ENCODE measurements around the gene CDKN2A.

CDKN2A gene

DNA sequence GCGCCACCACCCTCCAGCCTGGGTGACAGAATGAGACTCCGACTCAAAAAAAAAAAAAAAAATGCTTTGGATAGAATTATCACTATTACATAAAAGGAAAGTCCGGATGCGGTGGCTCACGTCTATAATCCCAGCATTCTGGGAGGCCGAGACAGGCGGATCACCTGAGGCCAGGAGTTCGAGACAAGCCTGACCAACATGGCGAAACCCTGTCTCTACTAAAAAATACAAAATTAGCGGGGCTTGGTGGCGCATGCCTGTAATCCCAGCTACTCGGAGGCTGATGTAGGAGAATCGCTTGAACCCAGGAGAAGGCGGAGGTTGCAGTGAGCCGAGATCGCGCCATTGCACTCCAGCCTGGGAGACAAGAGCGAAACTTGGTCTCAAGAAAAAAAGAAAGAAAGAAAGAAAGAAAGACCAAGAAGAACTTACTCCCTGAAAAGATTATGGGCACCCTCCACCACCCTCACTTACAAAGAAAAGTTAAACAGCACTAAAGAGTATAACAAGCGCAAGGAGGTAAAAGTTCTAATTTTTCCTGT lies 17.8 kb downstream of the CDKN2A start:
- Histone ChIP-seq H3K9me2 (replicated peaks; ENCODE audit: insufficient read depth, low read length) (no peaks in the 10 kb centered on the region), H3K36me3 (ENCODE audit: low read length) (no peaks in the 10 kb centered on the region), H3K79me2 (ENCODE audit: insufficient read depth, low read length) (peaks cover 61% of the 10 kb centered on the region), H4K20me1 (ENCODE audit: low read depth, low read length) (peaks cover 3% of the 10 kb centered on the region; the same call in 1 of the 2 replicates), H3K27me3 (ENCODE audit: low read length) (no peaks in the 10 kb centered on the region), H3K27ac (ENCODE audit: low read depth, low read length) (no peak overlapping the region), H3K9ac (ENCODE audit: low read length) (no peak overlapping the region), H2AFZ (ENCODE audit: low read depth, low read length, severe bottlenecking) (no peak overlapping the region), H3F3A (ENCODE audit: insufficient read depth) (no peaks in the 10 kb centered on the region), H3K9me3 (ENCODE audit: insufficient read depth, low read length) (no peaks in the 10 kb centered on the region), H3K4me2 (ENCODE audit: low read depth, low read length, poor library complexity, severe bottlenecking) (no peak overlapping the region), H3K4me3 (ENCODE audit: insufficient read depth, low read length, poor library complexity, severe bottlenecking) (no peak overlapping the region)
- TF ChIP-seq, protein P1, sequence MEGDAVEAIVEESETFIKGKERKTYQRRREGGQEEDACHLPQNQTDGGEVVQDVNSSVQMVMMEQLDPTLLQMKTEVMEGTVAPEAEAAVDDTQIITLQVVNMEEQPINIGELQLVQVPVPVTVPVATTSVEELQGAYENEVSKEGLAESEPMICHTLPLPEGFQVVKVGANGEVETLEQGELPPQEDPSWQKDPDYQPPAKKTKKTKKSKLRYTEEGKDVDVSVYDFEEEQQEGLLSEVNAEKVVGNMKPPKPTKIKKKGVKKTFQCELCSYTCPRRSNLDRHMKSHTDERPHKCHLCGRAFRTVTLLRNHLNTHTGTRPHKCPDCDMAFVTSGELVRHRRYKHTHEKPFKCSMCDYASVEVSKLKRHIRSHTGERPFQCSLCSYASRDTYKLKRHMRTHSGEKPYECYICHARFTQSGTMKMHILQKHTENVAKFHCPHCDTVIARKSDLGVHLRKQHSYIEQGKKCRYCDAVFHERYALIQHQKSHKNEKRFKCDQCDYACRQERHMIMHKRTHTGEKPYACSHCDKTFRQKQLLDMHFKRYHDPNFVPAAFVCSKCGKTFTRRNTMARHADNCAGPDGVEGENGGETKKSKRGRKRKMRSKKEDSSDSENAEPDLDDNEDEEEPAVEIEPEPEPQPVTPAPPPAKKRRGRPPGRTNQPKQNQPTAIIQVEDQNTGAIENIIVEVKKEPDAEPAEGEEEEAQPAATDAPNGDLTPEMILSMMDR (IDR thresholded peaks at IDR 0.05; ENCODE audit: insufficient read depth, low read length, poor library complexity, severe bottlenecking), result no peak
- TF ChIP-seq EZH2phosphoT487 (conservative IDR thresholded peaks at IDR 0.05; ENCODE audit: low read length), result no peak

DNA sequence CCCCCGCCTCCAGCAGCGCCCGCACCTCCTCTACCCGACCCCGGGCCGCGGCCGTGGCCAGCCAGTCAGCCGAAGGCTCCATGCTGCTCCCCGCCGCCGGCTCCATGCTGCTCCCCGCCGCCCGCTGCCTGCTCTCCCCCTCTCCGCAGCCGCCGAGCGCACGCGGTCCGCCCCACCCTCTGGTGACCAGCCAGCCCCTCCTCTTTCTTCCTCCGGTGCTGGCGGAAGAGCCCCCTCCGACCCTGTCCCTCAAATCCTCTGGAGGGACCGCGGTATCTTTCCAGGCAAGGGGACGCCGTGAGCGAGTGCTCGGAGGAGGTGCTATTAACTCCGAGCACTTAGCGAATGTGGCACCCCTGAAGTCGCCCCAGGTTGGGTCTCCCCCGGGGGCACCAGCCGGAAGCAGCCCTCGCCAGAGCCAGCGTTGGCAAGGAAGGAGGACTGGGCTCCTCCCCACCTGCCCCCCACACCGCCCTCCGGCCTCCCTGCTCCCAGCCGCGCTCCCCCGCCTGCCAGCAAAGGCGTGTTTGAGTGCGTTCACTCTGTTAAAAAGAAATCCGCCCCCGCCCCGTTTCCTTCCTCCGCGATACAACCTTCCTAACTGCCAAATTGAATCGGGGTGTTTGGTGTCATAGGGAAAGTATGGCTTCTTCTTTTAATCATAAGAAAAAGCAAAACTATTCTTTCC lies 19.3 kb downstream of the CDKN2A start:
- H3F3A ChIP-seq (ENCODE audit: insufficient read depth), result no peaks in the 10 kb centered on the region
- TF ChIP-seq EZH2phosphoT487 (conservative IDR thresholded peaks at IDR 0.05; ENCODE audit: low read length), result no peak
- TF ChIP-seq, protein P1 (IDR thresholded peaks at IDR 0.05; ENCODE audit: insufficient read depth, low read length, poor library complexity, severe bottlenecking), result no peak
- 0 out of 2 replicates have a peak, but pooled peaks cover 6% of the 10 kb centered on the region for H3K36me3 ChIP-seq (ENCODE audit: low read length)
- no peaks in the 10 kb centered on the region for H3K9me2 ChIP-seq (replicated peaks; ENCODE audit: insufficient read depth, low read length)
- H3K9ac ChIP-seq (ENCODE audit: low read length), result no peak overlapping the region
- peaks cover 3% of the 10 kb centered on the region; the same call in 1 of the 2 replicates for H4K20me1 ChIP-seq (ENCODE audit: low read depth, low read length)
- H2AFZ ChIP-seq (ENCODE audit: low read depth, low read length, severe bottlenecking), result no peak overlapping the region
- no peaks in the 10 kb centered on the region for H3K9me3 ChIP-seq (ENCODE audit: insufficient read depth, low read length)
- no peak overlapping the region for H3K27ac ChIP-seq (ENCODE audit: low read depth, low read length)
- H3K4me3 ChIP-seq (ENCODE audit: insufficient read depth, low read length, poor library complexity, severe bottlenecking), result no peak overlapping the region
- peaks cover 50% of the 10 kb centered on the region for H3K79me2 ChIP-seq (ENCODE audit: insufficient read depth, low read length)
- no peak overlapping the region for H3K4me2 ChIP-seq (ENCODE audit: low read depth, low read length, poor library complexity, severe bottlenecking)
- H3K27me3 ChIP-seq (ENCODE audit: low read length), result no peaks in the 10 kb centered on the region

DNA sequence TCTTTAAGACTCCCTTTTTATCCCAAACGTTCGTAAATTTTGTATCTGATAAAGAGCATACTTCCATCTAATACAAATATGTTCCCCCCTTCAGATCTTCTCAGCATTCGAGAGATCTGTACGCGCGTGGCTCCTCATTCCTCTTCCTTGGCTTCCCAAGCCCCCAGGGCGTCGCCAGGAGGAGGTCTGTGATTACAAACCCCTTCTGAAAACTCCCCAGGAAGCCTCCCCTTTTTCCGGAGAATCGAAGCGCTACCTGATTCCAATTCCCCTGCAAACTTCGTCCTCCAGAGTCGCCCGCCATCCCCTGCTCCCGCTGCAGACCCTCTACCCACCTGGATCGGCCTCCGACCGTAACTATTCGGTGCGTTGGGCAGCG lies 19.9 kb downstream of the CDKN2A start:
- Histone ChIP-seq H2AFZ (ENCODE audit: low read depth, low read length, severe bottlenecking) (no peak overlapping the region), H3K9me2 (replicated peaks; ENCODE audit: insufficient read depth, low read length) (no peaks in the 10 kb centered on the region), H3K9ac (ENCODE audit: low read length) (no peak overlapping the region), H3K4me3 (ENCODE audit: insufficient read depth, low read length, poor library complexity, severe bottlenecking) (no peak overlapping the region), H3F3A (ENCODE audit: insufficient read depth) (no peaks in the 10 kb centered on the region), H3K79me2 (ENCODE audit: insufficient read depth, low read length) (peaks cover 45% of the 10 kb centered on the region; the same call in 1 of the 2 replicates), H3K4me2 (ENCODE audit: low read depth, low read length, poor library complexity, severe bottlenecking) (no peak overlapping the region), H3K27me3 (ENCODE audit: low read length) (no peaks in the 10 kb centered on the region), H3K9me3 (ENCODE audit: insufficient read depth, low read length) (no peaks in the 10 kb centered on the region), H3K36me3 (ENCODE audit: low read length) (0 out of 2 replicates have a peak, but pooled peaks cover 6% of the 10 kb centered on the region), H3K27ac (ENCODE audit: low read depth, low read length) (no peak overlapping the region), H4K20me1 (ENCODE audit: low read depth, low read length) (peaks cover 3% of the 10 kb centered on the region; the same call in 1 of the 2 replicates)
- TF ChIP-seq, protein P1 (IDR thresholded peaks at IDR 0.05; ENCODE audit: insufficient read depth, low read length, poor library complexity, severe bottlenecking), result no peak
- TF ChIP-seq EZH2phosphoT487 (conservative IDR thresholded peaks at IDR 0.05; ENCODE audit: low read length), result no peak
